Measurements from ENCODE around the gene EXT2.

Gene EXT2

DNA sequence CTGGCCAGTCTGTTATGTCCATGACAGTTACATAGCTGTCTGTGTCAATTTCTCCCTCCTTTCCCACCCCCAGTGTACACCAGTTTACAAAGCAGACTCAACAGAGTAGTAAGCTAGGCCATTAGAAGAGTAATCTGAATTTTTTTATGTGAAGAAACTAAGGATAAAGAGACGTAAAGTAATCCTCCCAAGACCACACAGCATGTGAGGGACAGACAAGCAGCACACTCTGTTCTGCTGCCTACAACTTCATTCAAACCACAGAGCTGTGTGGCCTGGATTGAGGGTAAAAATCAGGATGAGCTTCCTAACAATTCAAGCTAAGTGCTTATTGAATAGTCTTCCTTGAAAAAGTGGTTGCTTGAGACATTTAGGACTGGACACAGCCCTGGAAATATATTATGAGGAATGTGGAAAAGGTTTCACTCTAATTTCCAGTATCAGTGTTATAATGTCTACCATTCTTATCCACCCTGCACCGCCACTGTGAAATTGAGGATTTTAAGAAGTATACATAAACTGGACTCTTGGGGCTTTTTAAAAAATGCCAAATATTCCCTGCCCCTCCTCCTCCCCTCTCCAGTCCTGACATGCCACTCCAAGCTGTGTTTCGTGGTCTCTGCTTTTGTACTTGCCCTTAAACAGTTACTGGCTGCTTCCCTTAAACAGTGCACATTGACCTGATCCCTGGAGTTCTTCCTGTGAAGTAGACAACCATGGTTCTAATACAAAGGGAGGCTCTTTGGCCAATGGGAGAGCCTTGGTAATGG, 40.9 kb downstream of the EXT2 start:
- no peak overlapping the region for H3K4me3 ChIP-seq (ENCODE audit: low read length, poor library complexity, severe bottlenecking)
- H3K36me3 ChIP-seq (ENCODE audit: insufficient read depth, low read length), result peaks cover 31% of the 10 kb centered on the region; the same call in 1 of the 2 replicates
- H3F3A ChIP-seq (ENCODE audit: low read depth), result no peaks in the 10 kb centered on the region
- no peaks in the 10 kb centered on the region for H3K27me3 ChIP-seq (ENCODE audit: insufficient read depth, low read length, poor library complexity, severe bottlenecking)
- H3K4me1 ChIP-seq (ENCODE audit: insufficient read depth, low read length, poor library complexity, severe bottlenecking), result no peaks in the 10 kb centered on the region
- no peaks in the 10 kb centered on the region for H3K79me2 ChIP-seq (ENCODE audit: insufficient read depth, low read length)
- no peak overlapping the region for H3K9ac ChIP-seq (ENCODE audit: low read depth, low read length, poor library complexity, severe bottlenecking)
- H2AFZ ChIP-seq (ENCODE audit: low read length), result no peak overlapping the region
- TF ChIP-seq, protein P1, sequence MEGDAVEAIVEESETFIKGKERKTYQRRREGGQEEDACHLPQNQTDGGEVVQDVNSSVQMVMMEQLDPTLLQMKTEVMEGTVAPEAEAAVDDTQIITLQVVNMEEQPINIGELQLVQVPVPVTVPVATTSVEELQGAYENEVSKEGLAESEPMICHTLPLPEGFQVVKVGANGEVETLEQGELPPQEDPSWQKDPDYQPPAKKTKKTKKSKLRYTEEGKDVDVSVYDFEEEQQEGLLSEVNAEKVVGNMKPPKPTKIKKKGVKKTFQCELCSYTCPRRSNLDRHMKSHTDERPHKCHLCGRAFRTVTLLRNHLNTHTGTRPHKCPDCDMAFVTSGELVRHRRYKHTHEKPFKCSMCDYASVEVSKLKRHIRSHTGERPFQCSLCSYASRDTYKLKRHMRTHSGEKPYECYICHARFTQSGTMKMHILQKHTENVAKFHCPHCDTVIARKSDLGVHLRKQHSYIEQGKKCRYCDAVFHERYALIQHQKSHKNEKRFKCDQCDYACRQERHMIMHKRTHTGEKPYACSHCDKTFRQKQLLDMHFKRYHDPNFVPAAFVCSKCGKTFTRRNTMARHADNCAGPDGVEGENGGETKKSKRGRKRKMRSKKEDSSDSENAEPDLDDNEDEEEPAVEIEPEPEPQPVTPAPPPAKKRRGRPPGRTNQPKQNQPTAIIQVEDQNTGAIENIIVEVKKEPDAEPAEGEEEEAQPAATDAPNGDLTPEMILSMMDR (conservative IDR thresholded peaks at IDR 0.05; ENCODE audit: low read length), result no peak
- no peak for TF ChIP-seq EZH2phosphoT487 (IDR thresholded peaks at IDR 0.05; ENCODE audit: borderline replicate concordance)
- H4K20me1 ChIP-seq (ENCODE audit: insufficient read depth, low read length, poor library complexity, severe bottlenecking), result no peaks in the 10 kb centered on the region
- no peaks in the 10 kb centered on the region for H3K9me3 ChIP-seq (ENCODE audit: insufficient read depth, low read depth, low read length)
- H3K4me2 ChIP-seq (ENCODE audit: low read depth, low read length, poor library complexity, severe bottlenecking), result no peak overlapping the region
- H3K9me2 ChIP-seq (replicated peaks; ENCODE audit: low read depth, low read length), result no peaks in the 10 kb centered on the region

DNA sequence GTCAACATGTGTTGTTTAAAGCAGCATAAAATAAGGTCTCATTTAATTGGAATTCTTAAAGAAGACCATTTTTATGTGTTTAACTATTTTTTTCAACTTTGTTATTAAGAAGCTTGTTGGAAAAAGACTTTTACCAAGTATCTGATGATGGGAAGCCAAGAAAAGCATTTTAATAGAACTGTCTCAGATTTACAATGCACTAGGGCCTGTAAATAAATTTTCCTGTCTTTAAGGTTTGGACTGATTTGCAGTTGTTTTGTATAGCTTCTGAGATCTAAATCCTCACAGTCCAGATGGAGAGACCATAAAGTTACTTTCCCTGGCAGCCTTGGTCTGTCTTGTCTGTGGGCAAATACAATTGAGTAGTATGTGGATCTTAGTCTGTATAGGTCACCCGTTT, 41.6 kb downstream of the EXT2 start:
- no peak for TF ChIP-seq EZH2phosphoT487 (IDR thresholded peaks at IDR 0.05; ENCODE audit: borderline replicate concordance)
- TF ChIP-seq, protein P1 (conservative IDR thresholded peaks at IDR 0.05; ENCODE audit: low read length), result no peak
- no peaks in the 10 kb centered on the region for H3F3A ChIP-seq (ENCODE audit: low read depth)
- no peaks in the 10 kb centered on the region for H3K27me3 ChIP-seq (ENCODE audit: insufficient read depth, low read length, poor library complexity, severe bottlenecking)
- H3K4me2 ChIP-seq (ENCODE audit: low read depth, low read length, poor library complexity, severe bottlenecking), result no peak overlapping the region
- H4K20me1 ChIP-seq (ENCODE audit: insufficient read depth, low read length, poor library complexity, severe bottlenecking), result no peaks in the 10 kb centered on the region
- no peaks in the 10 kb centered on the region for H3K4me1 ChIP-seq (ENCODE audit: insufficient read depth, low read length, poor library complexity, severe bottlenecking)
- no peak overlapping the region for H3K4me3 ChIP-seq (ENCODE audit: low read length, poor library complexity, severe bottlenecking)
- no peaks in the 10 kb centered on the region for H3K79me2 ChIP-seq (ENCODE audit: insufficient read depth, low read length)
- no peak overlapping the region for H3K9ac ChIP-seq (ENCODE audit: low read depth, low read length, poor library complexity, severe bottlenecking)
- no peaks in the 10 kb centered on the region for H3K9me3 ChIP-seq (ENCODE audit: insufficient read depth, low read depth, low read length)
- H3K9me2 ChIP-seq (replicated peaks; ENCODE audit: low read depth, low read length), result no peaks in the 10 kb centered on the region
- H3K36me3 ChIP-seq (ENCODE audit: insufficient read depth, low read length), result peaks cover 31% of the 10 kb centered on the region; the same call in 1 of the 2 replicates
- H2AFZ ChIP-seq (ENCODE audit: low read length), result no peak overlapping the region

DNA sequence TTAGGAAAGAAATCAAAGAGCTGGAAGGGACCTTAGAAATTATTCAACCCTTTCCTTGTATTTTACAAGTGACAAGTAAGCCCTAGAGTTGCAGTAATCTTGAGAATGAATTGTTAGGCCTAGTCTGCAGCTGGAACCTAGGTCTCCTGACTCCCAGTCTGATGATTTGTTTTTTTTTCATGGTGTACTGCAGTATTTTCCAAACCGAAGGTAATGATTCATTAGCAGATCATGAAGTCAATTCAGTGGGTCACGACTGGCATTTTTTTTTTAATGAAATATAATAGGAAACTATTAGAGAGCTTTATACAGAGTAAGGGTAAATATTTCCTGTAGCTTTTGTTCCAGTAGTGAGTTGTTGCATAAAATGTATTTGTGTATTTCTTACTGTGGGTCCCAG, 42.8 kb downstream of the EXT2 start:
- Histone ChIP-seq H3K9me2 (replicated peaks; ENCODE audit: low read depth, low read length) (no peaks in the 10 kb centered on the region), H3K9ac (ENCODE audit: low read depth, low read length, poor library complexity, severe bottlenecking) (no peak overlapping the region), H3K9me3 (ENCODE audit: insufficient read depth, low read depth, low read length) (no peaks in the 10 kb centered on the region), H3F3A (ENCODE audit: low read depth) (no peaks in the 10 kb centered on the region), H3K4me3 (ENCODE audit: low read length, poor library complexity, severe bottlenecking) (no peak overlapping the region), H3K36me3 (ENCODE audit: insufficient read depth, low read length) (peaks cover 23% of the 10 kb centered on the region; the same call in 1 of the 2 replicates), H3K4me1 (ENCODE audit: insufficient read depth, low read length, poor library complexity, severe bottlenecking) (no peaks in the 10 kb centered on the region), H3K27me3 (ENCODE audit: insufficient read depth, low read length, poor library complexity, severe bottlenecking) (no peaks in the 10 kb centered on the region), H4K20me1 (ENCODE audit: insufficient read depth, low read length, poor library complexity, severe bottlenecking) (no peaks in the 10 kb centered on the region), H3K79me2 (ENCODE audit: insufficient read depth, low read length) (no peaks in the 10 kb centered on the region), H3K4me2 (ENCODE audit: low read depth, low read length, poor library complexity, severe bottlenecking) (no peak overlapping the region), H2AFZ (ENCODE audit: low read length) (no peak overlapping the region)
- no peak for TF ChIP-seq EZH2phosphoT487 (IDR thresholded peaks at IDR 0.05; ENCODE audit: borderline replicate concordance)
- TF ChIP-seq, protein P1 (conservative IDR thresholded peaks at IDR 0.05; ENCODE audit: low read length), result no peak

All from Loucy (cell line).